Measurements from ENCODE around the gene RNF38.

RNF38 gene

GRCh38 chr9:36318212-36318802 lies 81.8 kb downstream of the RNF38 start:
- Mint-ChIP-seq H3K4me1 (peaks cover 44% of the 10 kb centered on the region), H3K27me3 (ENCODE audit: low read depth) (peaks cover 15% of the 10 kb centered on the region), H3K4me3 (peak overlapping the region in 1 of 3 experiments; percentile 72), H3K27ac (peak overlapping the region; percentile 98 to 99 (median 98)), H3K9me3 (peaks cover 5% of the 10 kb centered on the region), H3K36me3 (ENCODE audit: low read depth) (no peaks in the 10 kb centered on the region)
- TF ChIP-seq, protein P1, sequence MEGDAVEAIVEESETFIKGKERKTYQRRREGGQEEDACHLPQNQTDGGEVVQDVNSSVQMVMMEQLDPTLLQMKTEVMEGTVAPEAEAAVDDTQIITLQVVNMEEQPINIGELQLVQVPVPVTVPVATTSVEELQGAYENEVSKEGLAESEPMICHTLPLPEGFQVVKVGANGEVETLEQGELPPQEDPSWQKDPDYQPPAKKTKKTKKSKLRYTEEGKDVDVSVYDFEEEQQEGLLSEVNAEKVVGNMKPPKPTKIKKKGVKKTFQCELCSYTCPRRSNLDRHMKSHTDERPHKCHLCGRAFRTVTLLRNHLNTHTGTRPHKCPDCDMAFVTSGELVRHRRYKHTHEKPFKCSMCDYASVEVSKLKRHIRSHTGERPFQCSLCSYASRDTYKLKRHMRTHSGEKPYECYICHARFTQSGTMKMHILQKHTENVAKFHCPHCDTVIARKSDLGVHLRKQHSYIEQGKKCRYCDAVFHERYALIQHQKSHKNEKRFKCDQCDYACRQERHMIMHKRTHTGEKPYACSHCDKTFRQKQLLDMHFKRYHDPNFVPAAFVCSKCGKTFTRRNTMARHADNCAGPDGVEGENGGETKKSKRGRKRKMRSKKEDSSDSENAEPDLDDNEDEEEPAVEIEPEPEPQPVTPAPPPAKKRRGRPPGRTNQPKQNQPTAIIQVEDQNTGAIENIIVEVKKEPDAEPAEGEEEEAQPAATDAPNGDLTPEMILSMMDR (IDR thresholded peaks at IDR 0.05; ENCODE audit: unreplicated experiment in 3 of 3), result no peak

- TF ChIP-seq, protein P1 (IDR thresholded peaks at IDR 0.05; ENCODE audit: unreplicated experiment in 3 of 3), result no peak
- Mint-ChIP-seq H3K4me3 (peak overlapping the region in 1 of 3 experiments; percentile 27), H3K27me3 (ENCODE audit: low read depth) (peaks cover 15% of the 10 kb centered on the region), H3K36me3 (ENCODE audit: low read depth) (no peaks in the 10 kb centered on the region), H3K9me3 (peaks cover 5% of the 10 kb centered on the region), H3K27ac (peak overlapping the region; percentile 91 to 99 (median 96)), H3K4me1 (peaks cover 44% of the 10 kb centered on the region)
Measured at GRCh38 chr9:36317766-36318165, 82.3 kb downstream of the RNF38 start.

DNA sequence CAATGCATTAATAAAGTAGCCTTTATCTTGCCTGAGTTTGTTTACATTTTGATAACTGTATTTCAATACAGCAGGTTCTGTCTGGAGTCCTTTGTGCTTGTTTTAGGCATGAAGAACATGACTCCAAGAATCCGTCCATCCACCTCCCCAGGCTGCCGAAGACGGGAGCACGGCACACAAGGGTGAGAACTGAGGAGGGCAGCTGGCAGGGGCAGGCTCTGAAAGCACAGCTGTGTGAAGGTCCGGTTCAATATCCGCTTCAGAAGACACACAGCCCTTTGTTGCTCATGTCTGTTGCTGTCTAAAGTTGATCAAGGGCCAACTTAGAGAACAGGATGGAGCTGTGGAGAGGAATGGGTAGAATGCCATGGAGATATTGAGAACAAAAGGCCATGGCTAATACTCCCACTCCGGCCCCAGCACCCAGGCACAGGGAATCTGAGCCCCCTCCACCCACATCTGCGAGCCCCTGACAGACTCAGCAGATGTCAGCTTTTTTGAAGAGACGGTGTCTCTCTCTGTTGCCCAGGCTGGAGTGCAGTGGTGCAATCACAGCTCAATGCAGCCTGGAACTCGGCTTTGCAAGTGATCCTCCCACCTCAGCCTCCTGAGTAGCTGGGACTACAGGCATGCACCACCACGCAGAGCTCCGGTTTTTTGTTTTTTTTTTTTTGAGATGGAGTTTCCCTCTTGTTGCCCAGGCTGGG lies 83.3 kb downstream of the RNF38 start:
- TF ChIP-seq, protein P1 (IDR thresholded peaks at IDR 0.05; ENCODE audit: unreplicated experiment in 3 of 3), result no peak
- Mint-ChIP-seq H3K27me3 (ENCODE audit: low read depth) (peaks cover 15% of the 10 kb centered on the region), H3K4me3 (peak overlapping the region in 1 of 3 experiments; percentile 14), H3K27ac (peak overlapping the region; percentile 76 to 92 (median 83)), H3K9me3 (peaks cover 5% of the 10 kb centered on the region), H3K4me1 (peaks cover 44% of the 10 kb centered on the region), H3K36me3 (ENCODE audit: low read depth) (no peaks in the 10 kb centered on the region)

DNA sequence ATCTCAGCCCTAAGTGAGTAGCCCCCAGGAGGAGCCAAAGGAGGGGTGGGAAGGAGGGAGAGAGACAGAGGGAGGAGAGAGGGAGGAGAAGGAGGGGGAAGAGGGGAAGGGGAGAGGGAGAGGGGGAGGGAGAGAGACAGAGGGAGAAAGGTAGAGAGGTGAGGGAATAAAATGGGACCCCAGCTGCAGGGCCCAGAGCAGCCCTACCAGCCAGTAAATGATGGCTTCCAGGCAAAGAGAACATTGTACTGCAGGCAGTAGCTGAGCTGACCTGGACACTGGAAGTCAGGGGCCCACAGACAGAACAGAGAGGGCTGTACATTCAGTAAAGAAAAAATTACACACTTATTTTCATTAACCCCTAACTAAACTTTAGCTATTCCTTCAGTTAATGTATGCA lies 84.0 kb downstream of the RNF38 start:
- Mint-ChIP-seq H3K36me3 (ENCODE audit: low read depth) (no peaks in the 10 kb centered on the region), H3K27me3 (ENCODE audit: low read depth) (peaks cover 15% of the 10 kb centered on the region), H3K27ac (peak overlapping the region; percentile 76 to 92 (median 83)), H3K4me1 (peaks cover 44% of the 10 kb centered on the region), H3K4me3 (no peak overlapping the region), H3K9me3 (no peaks in the 10 kb centered on the region)
- TF ChIP-seq, protein P1 (IDR thresholded peaks at IDR 0.05; ENCODE audit: unreplicated experiment in 3 of 3), result no peak

GRCh38 chr9:36315283-36315682 lies 84.8 kb downstream of the RNF38 start:
- Mint-ChIP-seq H3K27ac (peak overlapping the region; percentile 76 to 92 (median 83)), H3K36me3 (ENCODE audit: low read depth) (no peaks in the 10 kb centered on the region), H3K9me3 (no peaks in the 10 kb centered on the region), H3K4me3 (no peak overlapping the region), H3K27me3 (ENCODE audit: low read depth) (peaks cover 18% of the 10 kb centered on the region), H3K4me1 (peaks cover 44% of the 10 kb centered on the region)
- TF ChIP-seq, protein P1 (IDR thresholded peaks at IDR 0.05; ENCODE audit: unreplicated experiment in 3 of 3), result no peak

Measured in nephron (organoid).